Vagina (tissue), 2 donors: ENCODE results near the gene ZNF697.
"Not testable (repeated sequence)": the region's sequence is repeated elsewhere in the genome, so short reads cannot be mapped to it uniquely, and the experiment has no call there.

ENCODE experiments used
- CTCF ChIP-seq, 3 experiments: fragments of 450-650 bp in 2 of 3; fragments of 200-600 bp in 1 of 3; sonication (generic) in 1 of 3; IDR thresholded peaks; one replicate each; pipeline ENCODE4 v1.5.1; 2017 to 2019; ENCODE audit warnings: antibody characterized with exemption in 3 of 3, mild to moderate bottlenecking in 2 of 3, moderate library complexity in 2 of 3
- POLR2A ChIP-seq, 2 donors: fragments of 450-650 bp; IDR thresholded peaks; one replicate each; pipeline ENCODE4 v1.6.1; 2017; ENCODE audit warnings: antibody characterized with exemption in 2 of 2, mild to moderate bottlenecking in 2 of 2, moderate library complexity in 2 of 2
- POLR2AphosphoS5 ChIP-seq, 2 donors: sonication (generic); formaldehyde crosslinking; IDR thresholded peaks; one replicate each; pipeline ENCODE4 v1.9.0; 2017; ENCODE audit warnings: antibody characterized with exemption in 2 of 2, mild to moderate bottlenecking in 2 of 2, low read depth in 1 of 2; ENCODE audit not compliant: insufficient read depth in 1 of 2

GRCh38 chr1:119602789-119603188 is 45.3 kb downstream of the ZNF697 start:
- not testable (repeated sequence) for TF ChIP-seq CTCF (IDR thresholded peaks at IDR 0.05); POLR2A (IDR thresholded peaks at IDR 0.05); POLR2AphosphoS5 (IDR thresholded peaks at IDR 0.05; ENCODE audit: insufficient read depth in 1 of 2, low read depth in 1 of 2)
